Stromal cell of bone marrow (primary cell): ENCODE measurements around the gene WLS.
"Not testable (repeated sequence)": the region's sequence is repeated elsewhere in the genome, so short reads cannot be mapped to it uniquely, and the experiment has no call there.

Source experiments
- DNase-seq: peaks from one replicate; pipeline ENCODE4 v3.0.0-alpha.2; 2012; ENCODE audit warnings: low read depth

The WLS gene

DNA sequence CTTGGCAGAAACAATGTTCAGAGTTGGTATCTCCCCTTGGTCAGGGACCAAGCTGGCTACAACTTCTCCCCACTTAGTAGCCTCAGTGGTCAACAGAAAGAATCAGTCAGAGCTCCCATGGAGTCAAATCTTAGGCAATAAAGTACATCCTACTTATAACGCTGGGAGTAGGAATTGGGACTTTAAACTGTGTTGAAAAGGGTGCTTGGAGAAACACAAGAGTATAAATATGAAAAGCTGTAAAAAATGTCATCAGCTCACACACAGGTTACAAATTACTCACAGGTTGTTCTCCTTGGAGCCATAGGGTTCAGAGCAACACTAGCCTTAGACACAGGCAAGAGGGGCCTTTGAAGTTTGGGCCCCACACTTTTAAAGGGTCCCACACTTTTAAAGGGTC is 67.4 kb downstream of the WLS start:
- no peak for DNase-seq

DNA sequence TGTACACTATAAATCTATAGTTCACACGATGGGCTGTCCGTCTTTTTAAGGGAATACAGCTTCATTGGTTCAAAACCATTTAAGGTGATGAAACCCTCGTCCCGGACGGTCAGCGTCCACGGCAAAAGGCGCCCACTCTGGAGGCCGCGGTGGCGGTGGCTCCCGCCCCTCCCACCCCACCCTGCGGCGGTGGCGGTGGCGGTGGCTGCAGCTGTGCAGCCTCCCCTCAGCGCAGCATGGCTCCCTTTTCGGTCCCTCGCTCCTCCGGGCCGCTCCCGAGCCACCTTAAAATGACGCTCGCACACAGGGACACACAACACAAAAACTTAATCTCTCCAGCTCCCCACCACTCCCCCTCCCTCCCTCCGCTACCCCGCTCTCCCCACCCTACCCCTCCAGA is 69.1 kb downstream of the WLS start:
- no peak for DNase-seq

GRCh38 chr1:68162761-68163160 is 69.6 kb downstream of the WLS start:
- DNase-seq = no peak

GRCh38 chr1:68161672-68162071 is 70.7 kb downstream of the WLS start:
- DNase-seq = not testable (repeated sequence)

DNA sequence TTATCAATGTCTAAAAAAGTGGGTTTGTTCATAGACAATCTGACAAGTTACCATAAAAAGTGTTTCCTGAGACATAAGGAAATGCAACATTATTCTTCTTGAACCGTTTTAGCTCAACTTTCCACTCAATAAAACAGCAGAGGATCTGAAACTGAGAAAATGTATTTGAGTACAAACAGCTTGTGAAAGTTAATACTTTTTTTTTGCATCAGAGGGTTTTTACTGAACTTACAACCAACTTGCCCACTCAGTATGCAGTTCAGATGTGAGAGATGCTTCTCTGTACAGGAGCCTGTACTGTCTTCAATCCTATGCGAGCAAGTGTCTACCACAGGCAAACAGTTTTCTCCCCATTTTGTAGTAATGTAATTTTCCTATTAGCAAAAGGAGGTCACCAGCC is 71.4 kb downstream of the WLS start:
- not testable (repeated sequence) for DNase-seq

GRCh38 chr1:68160021-68160420 is 72.3 kb downstream of the WLS start:
- DNase-seq = no peak

- no peak for DNase-seq
These were observed 73.5 kb downstream of the WLS start for GRCh38 chr1:68158837-68159236.

DNA sequence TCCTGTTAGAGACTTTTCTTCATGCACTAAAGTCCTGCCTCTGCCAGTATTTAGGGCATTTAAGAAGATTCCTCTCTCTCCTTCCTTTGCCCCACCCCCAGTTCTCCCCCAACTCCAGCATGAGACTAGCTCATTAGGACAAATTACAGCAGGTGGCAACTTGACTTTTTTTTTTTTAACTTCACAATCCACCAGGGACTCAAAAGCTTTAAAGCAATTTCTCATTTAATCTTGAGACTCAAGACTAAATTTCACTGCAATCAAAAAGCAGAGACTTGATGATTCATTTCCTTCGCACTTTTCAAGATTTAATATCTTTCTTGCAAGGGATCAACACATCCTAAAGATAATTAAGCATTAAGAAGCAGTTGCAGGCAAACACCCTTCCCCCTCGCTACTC is 74.9 kb downstream of the WLS start:
- DNase-seq = no peak

DNA sequence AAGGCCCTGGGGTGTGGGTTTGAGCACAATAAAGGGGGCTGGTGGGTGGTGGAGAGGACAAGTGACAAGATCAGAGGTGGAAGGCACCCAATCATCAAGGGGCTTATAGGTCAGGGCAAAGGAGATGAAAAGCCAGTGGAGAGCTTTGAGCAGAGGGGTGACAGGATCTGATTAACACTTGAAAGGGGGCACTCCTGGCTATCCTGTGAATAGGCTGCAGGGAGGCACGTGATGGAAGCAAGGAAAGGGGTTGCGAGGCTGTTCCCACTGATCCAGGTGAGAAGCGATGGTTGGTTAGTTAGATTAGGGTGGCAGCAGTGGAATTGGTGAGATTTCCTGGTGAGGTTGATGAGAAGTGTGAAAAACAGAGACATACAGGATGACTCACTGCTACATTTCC is 80.6 kb downstream of the WLS start:
- DNase-seq = no peak

DNA sequence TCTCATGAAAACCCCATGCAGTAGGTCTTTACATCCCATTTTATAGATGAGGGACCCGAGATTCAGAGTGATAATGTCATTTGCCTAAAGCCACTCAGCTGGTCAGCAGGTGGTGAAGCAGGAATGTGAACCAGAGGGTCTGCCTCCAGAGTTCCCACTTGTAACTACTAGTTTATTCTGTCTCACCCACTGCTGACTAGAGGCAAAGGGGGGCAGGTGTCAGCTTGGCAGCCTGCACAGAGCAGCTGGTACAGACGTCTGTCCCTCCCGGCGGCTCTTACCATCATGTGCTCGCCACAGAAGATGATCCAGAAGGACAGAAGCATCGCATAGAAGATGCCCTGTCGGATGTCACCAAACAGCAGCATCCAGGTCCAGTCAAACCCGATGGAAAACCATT is 82.4 kb downstream of the WLS start:
- no peak for DNase-seq

- no peak for DNase-seq
These were observed 83.1 kb downstream of the WLS start for GRCh38 chr1:68149110-68149798.

DNA sequence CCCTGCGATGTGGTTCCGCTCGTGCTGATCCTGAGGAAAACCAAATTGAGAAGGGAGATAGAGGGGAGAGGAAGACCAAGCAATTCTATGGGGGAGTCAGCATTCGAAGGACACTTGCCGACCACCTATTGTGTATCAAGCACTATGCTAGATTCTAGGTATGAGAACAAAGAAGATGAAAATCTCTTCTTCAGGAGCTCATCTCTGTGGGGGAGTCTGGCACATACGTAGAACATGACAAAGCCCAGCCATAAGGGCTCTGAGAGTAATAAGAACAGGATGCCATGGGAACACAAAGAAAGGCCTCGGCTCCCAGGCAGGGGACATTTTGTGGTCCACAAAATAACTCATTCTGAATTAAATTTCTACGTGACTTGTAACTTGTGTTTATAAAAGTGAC is 83.7 kb downstream of the WLS start:
- DNase-seq = no peak

- DNase-seq = no peak
These were observed 84.7 kb downstream of the WLS start for GRCh38 chr1:68147534-68148171.

GRCh38 chr1:68145418-68146126 is 86.8 kb downstream of the WLS start:
- no peak for DNase-seq

GRCh38 chr1:68144856-68145255 is 87.5 kb downstream of the WLS start:
- DNase-seq = no peak

DNA sequence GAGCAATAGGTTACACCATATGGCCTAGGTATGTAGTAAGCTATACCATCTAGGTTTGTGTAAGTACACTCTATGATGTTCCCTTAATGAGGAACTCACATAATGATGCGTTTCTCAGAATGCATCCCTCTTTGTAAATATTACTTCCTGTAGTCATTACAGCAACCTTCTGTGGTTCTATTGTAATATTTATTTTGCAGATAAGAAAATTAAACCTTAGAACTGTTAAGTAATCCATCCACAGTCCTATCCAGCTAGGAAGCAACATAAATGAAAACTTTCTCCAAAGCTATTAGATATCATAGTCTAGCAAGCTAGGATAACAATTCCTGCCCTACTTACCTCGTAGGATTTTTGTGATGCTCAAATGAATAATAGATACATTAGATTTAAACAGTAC is 88.7 kb downstream of the WLS start:
- DNase-seq = no peak

- no peak for DNase-seq
These were observed 89.9 kb downstream of the WLS start for GRCh38 chr1:68142461-68142860.

GRCh38 chr1:68142036-68142435 is 90.3 kb downstream of the WLS start:
- no peak for DNase-seq

- DNase-seq = peak; percentile 7
These were observed 91.0 kb downstream of the WLS start for GRCh38 chr1:68141071-68142021.

- DNase-seq = no peak
These were observed 91.8 kb downstream of the WLS start for GRCh38 chr1:68140536-68140935.

- no peak for DNase-seq
These were observed 96.1 kb downstream of the WLS start for GRCh38 chr1:68136187-68136586.

GRCh38 chr1:68132426-68133130 is 99.7 kb downstream of the WLS start:
- DNase-seq = no peak
